ENCODE measurements around the gene TBC1D22B.
A peak's percentile ranks its signal among the peaks of the same experiment; 100 is the strongest.

Gene TBC1D22B

DNA sequence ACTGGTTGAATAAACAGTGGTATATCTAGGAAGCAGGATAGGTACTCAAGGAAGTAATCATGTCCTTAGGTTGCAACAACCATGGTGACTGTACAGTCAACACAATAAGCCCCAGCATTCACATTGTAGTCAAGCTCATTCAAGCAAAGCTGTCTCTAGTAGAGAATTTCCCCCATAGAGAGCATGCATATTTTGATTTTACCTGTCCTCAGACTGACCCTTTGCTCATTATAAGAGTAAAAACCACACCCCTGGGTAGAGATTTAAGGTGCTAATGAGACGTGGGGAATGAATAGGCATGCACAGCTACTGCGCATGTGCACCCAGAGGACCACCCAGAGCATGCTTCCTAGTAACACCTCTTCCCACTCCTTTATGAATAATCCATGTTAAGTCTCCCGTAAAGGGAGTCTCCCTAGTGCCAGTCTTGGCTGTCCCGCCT lies 90.1 kb downstream of the TBC1D22B start:
- TF ChIP-seq, protein P1, sequence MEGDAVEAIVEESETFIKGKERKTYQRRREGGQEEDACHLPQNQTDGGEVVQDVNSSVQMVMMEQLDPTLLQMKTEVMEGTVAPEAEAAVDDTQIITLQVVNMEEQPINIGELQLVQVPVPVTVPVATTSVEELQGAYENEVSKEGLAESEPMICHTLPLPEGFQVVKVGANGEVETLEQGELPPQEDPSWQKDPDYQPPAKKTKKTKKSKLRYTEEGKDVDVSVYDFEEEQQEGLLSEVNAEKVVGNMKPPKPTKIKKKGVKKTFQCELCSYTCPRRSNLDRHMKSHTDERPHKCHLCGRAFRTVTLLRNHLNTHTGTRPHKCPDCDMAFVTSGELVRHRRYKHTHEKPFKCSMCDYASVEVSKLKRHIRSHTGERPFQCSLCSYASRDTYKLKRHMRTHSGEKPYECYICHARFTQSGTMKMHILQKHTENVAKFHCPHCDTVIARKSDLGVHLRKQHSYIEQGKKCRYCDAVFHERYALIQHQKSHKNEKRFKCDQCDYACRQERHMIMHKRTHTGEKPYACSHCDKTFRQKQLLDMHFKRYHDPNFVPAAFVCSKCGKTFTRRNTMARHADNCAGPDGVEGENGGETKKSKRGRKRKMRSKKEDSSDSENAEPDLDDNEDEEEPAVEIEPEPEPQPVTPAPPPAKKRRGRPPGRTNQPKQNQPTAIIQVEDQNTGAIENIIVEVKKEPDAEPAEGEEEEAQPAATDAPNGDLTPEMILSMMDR (IDR thresholded peaks at IDR 0.05; ENCODE audit: extremely low read depth, insufficient read depth, missing control alignments), result no peak
- in situ Hi-C loops (cut with MboI; ENCODE audit: low pct_unique_long_range_greater_than_20kb, low sequenced_read_pairs, unreplicated experiment), result no loop called here
- DNase-seq (ENCODE audit: low spot score), result no peak

DNA sequence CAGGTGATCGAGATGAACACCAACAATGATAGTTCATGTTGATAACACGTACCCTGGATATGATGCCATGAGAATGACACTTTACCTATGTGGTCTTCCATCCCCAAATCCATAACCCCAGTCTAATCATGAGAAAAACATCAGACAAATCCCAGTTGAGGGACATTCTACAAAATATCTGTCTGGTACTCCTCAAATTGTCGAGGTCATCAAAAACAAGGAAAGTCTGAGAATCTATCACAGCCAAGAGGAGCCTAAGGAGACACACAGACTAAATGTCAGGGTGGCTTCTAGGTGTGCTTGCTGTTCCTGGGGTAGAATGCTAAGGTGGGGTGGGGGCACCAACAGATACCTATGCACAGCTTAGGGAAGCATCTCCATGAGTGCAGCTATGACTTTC lies 93.5 kb downstream of the TBC1D22B start:
- DNase-seq (ENCODE audit: low spot score), result no peak
- TF ChIP-seq, protein P1 (IDR thresholded peaks at IDR 0.05; ENCODE audit: extremely low read depth, insufficient read depth, missing control alignments), result no peak
- in situ Hi-C loops (cut with MboI; ENCODE audit: low pct_unique_long_range_greater_than_20kb, low sequenced_read_pairs, unreplicated experiment), result no loop called here

DNA sequence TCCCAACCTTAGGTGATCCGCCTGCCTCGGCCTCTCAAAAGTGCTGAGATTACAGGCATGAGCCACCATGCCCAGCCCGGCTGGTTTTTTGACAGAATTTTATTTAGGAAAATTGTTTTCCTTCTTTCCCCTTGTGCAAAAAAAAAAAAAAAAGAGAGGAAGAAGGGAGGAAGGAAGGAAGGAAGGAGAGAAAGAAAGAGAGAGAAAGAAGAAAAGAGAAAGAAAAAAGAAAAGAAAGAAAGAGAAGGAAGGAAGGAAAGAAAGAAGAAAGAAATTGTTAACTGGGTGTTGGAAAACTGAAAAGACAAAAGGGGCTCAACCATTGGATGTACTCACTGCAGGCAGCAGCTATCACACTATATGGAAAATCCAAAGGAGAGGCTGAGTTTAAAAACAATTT lies 94.8 kb downstream of the TBC1D22B start:
- no peak for DNase-seq (ENCODE audit: low spot score)
- in situ Hi-C loops (cut with MboI; ENCODE audit: low pct_unique_long_range_greater_than_20kb, low sequenced_read_pairs, unreplicated experiment), result no loop called here
- TF ChIP-seq, protein P1 (IDR thresholded peaks at IDR 0.05; ENCODE audit: extremely low read depth, insufficient read depth, missing control alignments), result no peak

DNA sequence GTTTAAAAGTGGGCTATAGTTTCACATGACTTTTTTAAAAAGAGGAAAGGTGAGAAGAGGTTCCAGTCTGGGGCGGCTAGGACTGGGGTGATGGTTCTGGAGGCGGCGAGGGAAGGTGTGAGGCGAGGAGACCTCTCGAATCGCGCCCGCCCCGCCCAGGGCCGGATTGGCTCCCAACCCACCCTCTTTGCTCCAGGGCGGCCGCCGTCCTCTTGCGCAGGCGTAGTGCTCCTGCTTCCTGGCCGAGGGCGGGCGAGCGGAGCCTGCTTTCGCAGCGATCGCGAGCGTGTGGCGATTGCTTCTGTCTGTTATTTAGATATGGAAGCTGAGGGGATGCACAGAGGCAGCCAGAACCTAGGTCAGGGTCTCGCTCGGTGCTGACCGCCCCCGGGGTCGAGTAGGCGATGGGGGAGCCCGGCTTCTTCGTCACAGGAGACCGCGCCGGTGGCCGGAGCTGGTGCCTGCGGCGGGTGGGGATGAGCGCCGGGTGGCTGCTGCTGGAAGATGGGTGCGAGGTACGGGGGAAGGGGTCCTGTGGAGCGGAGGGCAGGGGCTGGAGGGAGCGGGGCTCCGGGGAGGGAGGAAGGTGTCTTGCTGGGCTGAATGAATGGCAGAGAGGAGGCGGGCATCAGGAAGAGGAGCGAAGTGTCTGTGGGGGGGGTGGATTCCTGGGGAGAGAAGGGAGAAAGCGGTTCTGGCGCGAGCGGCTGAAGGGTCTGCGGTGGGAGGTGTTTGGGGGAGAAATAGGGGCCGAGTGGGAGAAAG lies 96.4 kb downstream of the TBC1D22B start, which contains the start of gene RNF8:
RNF8 (plus strand) TSS at position 223 of the 765 bp plus-strand sequence; CDS start at position 405, 182 bp downstream.
- in situ Hi-C loops (cut with MboI; ENCODE audit: low pct_unique_long_range_greater_than_20kb, low sequenced_read_pairs, unreplicated experiment), result no loop called here
- peak; percentile 97 for DNase-seq (ENCODE audit: low spot score)

DNA sequence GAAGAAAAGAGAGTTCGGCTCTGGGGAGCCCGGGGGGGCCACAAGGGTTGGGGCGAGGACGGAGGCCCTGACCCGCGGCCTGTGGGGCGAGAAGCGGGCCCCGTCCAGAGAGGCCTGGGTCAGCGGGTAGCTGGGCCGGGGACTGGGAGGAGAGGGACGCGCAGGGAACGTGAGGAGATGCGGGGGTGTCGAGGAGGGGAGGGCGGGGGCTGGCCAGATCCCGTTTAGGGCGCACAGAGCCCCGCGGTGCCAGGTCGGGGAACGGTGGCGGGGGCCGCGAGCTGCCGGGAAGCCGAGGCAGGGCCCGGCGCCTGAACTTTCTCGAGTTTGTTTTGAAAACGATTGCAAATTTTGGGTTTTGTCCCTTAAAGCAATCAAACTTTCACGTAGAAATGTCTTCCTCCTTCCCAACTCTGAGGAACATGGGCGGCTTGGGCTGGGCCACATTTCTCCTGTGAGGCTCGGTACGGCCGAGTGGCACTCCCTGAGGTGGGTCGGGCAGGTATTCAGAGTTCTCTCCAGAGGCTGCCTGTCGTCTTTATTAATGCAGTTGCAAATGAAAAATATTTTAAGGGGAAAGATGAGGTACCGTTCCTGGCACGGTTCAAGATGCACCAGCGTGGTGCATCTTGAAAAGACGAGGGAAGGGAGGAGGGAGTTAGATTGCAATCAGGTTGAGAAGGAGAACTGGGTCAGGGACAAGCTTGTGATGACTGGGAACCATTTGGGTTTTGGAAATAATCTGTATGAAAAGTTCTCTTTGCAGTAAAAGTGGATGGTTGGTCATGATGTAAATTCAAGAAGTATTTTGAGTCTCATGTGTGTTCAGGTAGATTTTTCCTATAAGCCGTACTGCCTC lies 97.2 kb downstream of the TBC1D22B start:
- peak; percentile 41 for DNase-seq (ENCODE audit: low spot score)
- TF ChIP-seq, protein P1 (IDR thresholded peaks at IDR 0.05; ENCODE audit: extremely low read depth, insufficient read depth, missing control alignments), result no peak
- in situ Hi-C loops (cut with MboI; ENCODE audit: low pct_unique_long_range_greater_than_20kb, low sequenced_read_pairs, unreplicated experiment), result no loop called here

More for the DNA sequence above, 96.4 kb downstream of the TBC1D22B start, which contains the start of gene RNF8:
- TF ChIP-seq, protein P1 (IDR thresholded peaks at IDR 0.05; ENCODE audit: extremely low read depth, insufficient read depth, missing control alignments), result no peak

DNA sequence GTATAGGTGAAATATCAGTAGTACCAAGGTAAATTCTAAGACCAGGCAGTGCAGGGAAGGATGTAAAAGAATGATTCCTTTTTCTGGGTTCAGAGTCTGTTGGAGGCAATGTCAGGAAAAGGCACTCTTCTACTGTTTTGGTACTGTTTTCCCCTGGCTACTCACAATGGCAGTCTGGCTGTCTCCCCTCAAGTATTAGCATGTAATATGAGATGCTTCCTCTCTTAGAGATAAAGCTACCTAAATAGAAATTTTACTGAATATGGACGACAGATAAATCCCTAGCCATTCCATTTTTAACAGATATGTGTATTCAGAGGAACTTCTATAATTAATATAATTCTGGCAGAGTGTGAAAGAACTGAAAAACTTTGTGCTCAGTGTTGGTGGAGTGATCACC lies 99.7 kb downstream of the TBC1D22B start:
- TF ChIP-seq, protein P1 (IDR thresholded peaks at IDR 0.05; ENCODE audit: extremely low read depth, insufficient read depth, missing control alignments), result no peak
- in situ Hi-C loops (cut with MboI; ENCODE audit: low pct_unique_long_range_greater_than_20kb, low sequenced_read_pairs, unreplicated experiment), result no loop called here

More for the DNA sequence above, 99.7 kb downstream of the TBC1D22B start:
- DNase-seq (ENCODE audit: low spot score), result no peak
